Measurements from ENCODE around the gene BST2. TPM values are rescaled to one million over a fixed set of nuclear protein-coding genes. Genes with fewer than 3 reads are reported as not detected.

The BST2 gene
- total and polyA plus RNA-seq, 9 of the 15 experiments (the other 6 are each of a cell fraction or from before 2014, with no cell fraction given): 11.2 to 232 (median 151) TPM

GRCh38 chr19:17419154-17419620, 13.8 kb upstream of the BST2 start (continued):
- TF ChIP-seq MBD1 (CRISPR knock-in tag; IDR thresholded peaks at IDR 0.05) (no peak), POLR2G (IDR thresholded peaks at IDR 0.05; ENCODE audit: low read depth, low read length) (no peak), SNAPC5 (CRISPR knock-in tag; IDR thresholded peaks at IDR 0.05) (no peak), SFPQ (IDR thresholded peaks at IDR 0.05; ENCODE audit: low read depth, low read length) (no peak), NCOA4 (IDR thresholded peaks at IDR 0.05; ENCODE audit: partially characterized antibody) (no peak), ARID1B (IDR thresholded peaks at IDR 0.05) (0 out of 2 replicates have a peak, but pooled peaks have one; percentile 12), CHAMP1 (IDR thresholded peaks at IDR 0.05) (no peak), GABPA (tag; conservative IDR thresholded peaks at IDR 0.05; ENCODE audit: low read depth) (0 out of 2 replicates have a peak, but pooled peaks have one; percentile 66)
